GM12865 (cell line): ENCODE data around the gene ANKRD22.

Source experiments
- DNase-seq: peaks from one replicate; pipeline ENCODE4 v3.0.0; 2010; ENCODE audit warnings: low read depth
- H3K4me3 ChIP-seq: 2 replicates; pipeline ENCODE4 v1.5.1; 2011; ENCODE audit warnings: mild to moderate bottlenecking, low read depth, low read length, control low read depth
- CTCF ChIP-seq: IDR thresholded peaks from 2 replicates; pipeline ENCODE4 v1.5.1; 2011; ENCODE audit warnings: low read length, control low read depth, low read depth, inconsistent platforms; ENCODE audit not compliant: insufficient read depth; ENCODE audit errors: missing control alignments

ANKRD22 gene

GRCh38 chr10:88813200-88813599 is 38.4 kb downstream of the ANKRD22 start:
- H3K4me3 ChIP-seq: no peak overlapping the region
- TF ChIP-seq CTCF: no peak
- DNase-seq: no peak

- peak; percentile 78 for DNase-seq
- TF ChIP-seq CTCF: peak; percentile 73
- no peak overlapping the region for H3K4me3 ChIP-seq
These were observed 41.3 kb downstream of the ANKRD22 start for GRCh38 chr10:88810196-88810961.

- no peak for DNase-seq
- TF ChIP-seq CTCF: no peak
These were observed 42.0 kb downstream of the ANKRD22 start for GRCh38 chr10:88809621-88810020.

GRCh38 chr10:88805924-88806323 is 45.7 kb downstream of the ANKRD22 start:
- TF ChIP-seq CTCF: no peak
- no peak for DNase-seq
- no peak overlapping the region for H3K4me3 ChIP-seq

More at GRCh38 chr10:88809621-88810020, 42.0 kb downstream of the ANKRD22 start:
- no peak overlapping the region for H3K4me3 ChIP-seq

GRCh38 chr10:88805361-88805760 is 46.3 kb downstream of the ANKRD22 start:
- no peak overlapping the region for H3K4me3 ChIP-seq
- TF ChIP-seq CTCF: no peak
- DNase-seq: no peak

- DNase-seq: no peak
- no peak overlapping the region for H3K4me3 ChIP-seq
- TF ChIP-seq CTCF: no peak
These were observed 47.4 kb downstream of the ANKRD22 start for GRCh38 chr10:88804083-88804812.
